Measurements from ENCODE around the gene FBXO8. TPM values are rescaled to one million over a fixed set of nuclear protein-coding genes. Genes with fewer than 3 reads are reported as not detected.
A peak's percentile ranks its signal among the peaks of the same experiment; 100 is the strongest.

The FBXO8 gene, protein sequence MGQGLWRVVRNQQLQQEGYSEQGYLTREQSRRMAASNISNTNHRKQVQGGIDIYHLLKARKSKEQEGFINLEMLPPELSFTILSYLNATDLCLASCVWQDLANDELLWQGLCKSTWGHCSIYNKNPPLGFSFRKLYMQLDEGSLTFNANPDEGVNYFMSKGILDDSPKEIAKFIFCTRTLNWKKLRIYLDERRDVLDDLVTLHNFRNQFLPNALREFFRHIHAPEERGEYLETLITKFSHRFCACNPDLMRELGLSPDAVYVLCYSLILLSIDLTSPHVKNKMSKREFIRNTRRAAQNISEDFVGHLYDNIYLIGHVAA
- total RNA-seq, result 10 to 100 TPM in 3 of 4 donors, 1 to 10 TPM in 1; 9.7 to 17.9 (median 15.8) TPM

GRCh38 chr4:174283507-174284471 lies at the start of gene FBXO8, which contains the start of gene CEP44:
Gene FBXO8 (minus strand): TSS chr4:174283667. CDS start chr4:174263092, 20,575 bp downstream.
Gene CEP44 (plus strand): TSS chr4:174283911. CDS start chr4:174299122, 15,211 bp downstream.
- no peaks in the 10 kb centered on the region for H3K9me3 ChIP-seq
- peak within 1 kb of the TSS; percentile 79 to 91 (median 84) for H3K4me3 ChIP-seq
- peak; percentile 34 to 60 for DNase-seq
- intact Hi-C loops (cut with DNase I; ENCODE audit: low total_unique reads) (loop anchor here (2.0 kb wide), 1 partner anchor 949 kb away; the partner anchor contains the start of gene HMGB2), in situ Hi-C loops (cut with MboI; ENCODE audit: low sequenced_read_pairs in 4 of 4) (loop anchor here in 2 of 4 donors (25.0 kb wide), 2 partner anchors 921 to 946 kb away; partner anchors contain the start of genes HMGB2 (in 1 of the 2) and SAP30 (in 1 of the 2))
- peak in 1 of 2 donors; percentile 38 for TF ChIP-seq POLR2A (IDR thresholded peaks at IDR 0.05)
- TF ChIP-seq, protein P1, sequence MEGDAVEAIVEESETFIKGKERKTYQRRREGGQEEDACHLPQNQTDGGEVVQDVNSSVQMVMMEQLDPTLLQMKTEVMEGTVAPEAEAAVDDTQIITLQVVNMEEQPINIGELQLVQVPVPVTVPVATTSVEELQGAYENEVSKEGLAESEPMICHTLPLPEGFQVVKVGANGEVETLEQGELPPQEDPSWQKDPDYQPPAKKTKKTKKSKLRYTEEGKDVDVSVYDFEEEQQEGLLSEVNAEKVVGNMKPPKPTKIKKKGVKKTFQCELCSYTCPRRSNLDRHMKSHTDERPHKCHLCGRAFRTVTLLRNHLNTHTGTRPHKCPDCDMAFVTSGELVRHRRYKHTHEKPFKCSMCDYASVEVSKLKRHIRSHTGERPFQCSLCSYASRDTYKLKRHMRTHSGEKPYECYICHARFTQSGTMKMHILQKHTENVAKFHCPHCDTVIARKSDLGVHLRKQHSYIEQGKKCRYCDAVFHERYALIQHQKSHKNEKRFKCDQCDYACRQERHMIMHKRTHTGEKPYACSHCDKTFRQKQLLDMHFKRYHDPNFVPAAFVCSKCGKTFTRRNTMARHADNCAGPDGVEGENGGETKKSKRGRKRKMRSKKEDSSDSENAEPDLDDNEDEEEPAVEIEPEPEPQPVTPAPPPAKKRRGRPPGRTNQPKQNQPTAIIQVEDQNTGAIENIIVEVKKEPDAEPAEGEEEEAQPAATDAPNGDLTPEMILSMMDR (IDR thresholded peaks at IDR 0.05 in 4 of 5, conservative IDR thresholded peaks at IDR 0.05 in 1 of 5), result no peak
- H3K27ac ChIP-seq, result peak within 1 kb of the TSS; percentile 96 to 99 (median 98)
- H3K27me3 ChIP-seq, result no peaks in the 10 kb centered on the region
- H3K4me1 ChIP-seq, result peaks cover 37 to 39% of the 10 kb centered on the region in 2 donors
- peak; percentile 80 to 87 for ATAC-seq
- H3K36me3 ChIP-seq, result no peaks in the 10 kb centered on the region

DNA sequence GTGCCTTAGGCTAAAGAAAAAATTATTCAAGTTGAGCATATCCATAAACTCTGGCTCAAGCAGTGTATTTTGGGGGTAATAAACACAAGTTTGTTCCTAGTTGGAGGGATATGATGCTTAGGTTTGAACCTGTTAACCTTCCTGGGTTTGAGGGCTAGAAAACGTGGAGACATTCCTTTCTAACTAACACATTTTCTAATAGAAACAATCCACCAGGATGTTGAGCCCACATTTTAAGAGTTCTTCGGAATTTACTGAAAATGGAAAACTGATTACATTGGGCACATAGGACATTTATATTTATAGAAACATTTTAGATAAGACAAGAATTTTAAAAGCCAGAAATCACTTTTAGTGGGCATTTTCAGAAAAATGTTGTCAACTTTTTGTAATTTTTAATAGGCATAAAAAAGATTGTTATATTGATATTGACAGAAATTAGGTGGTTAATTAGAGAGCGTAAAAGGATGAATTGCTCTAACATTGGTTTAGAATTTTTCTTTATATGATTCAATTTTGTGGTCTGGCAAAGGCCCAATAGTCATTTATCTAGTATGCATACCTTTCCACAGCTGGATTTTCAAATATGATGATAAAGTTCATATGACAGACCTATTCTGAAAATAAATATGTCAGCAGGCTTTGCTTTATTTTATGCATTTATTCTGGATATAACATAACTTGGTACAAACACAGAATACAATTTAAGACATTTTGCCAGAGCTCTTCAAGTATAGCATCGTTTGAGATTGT lies 49.5 kb upstream of the FBXO8 start:
- no peak for TF ChIP-seq POLR2A (IDR thresholded peaks at IDR 0.05)
- TF ChIP-seq, protein P1 (IDR thresholded peaks at IDR 0.05 in 4 of 5, conservative IDR thresholded peaks at IDR 0.05 in 1 of 5), result no peak
- H3K27me3 ChIP-seq, result no peaks in the 10 kb centered on the region
- no peak for ATAC-seq
- DNase-seq, result no peak
- H3K36me3 ChIP-seq, result peaks cover 0 to 8% of the 10 kb centered on the region in 2 donors
- no peaks in the 10 kb centered on the region for H3K4me1 ChIP-seq
- intact Hi-C loops (cut with DNase I; ENCODE audit: low total_unique reads), result no loop called here
- H3K9me3 ChIP-seq, result no peaks in the 10 kb centered on the region
- H3K27ac ChIP-seq, result no peak overlapping the region
- in situ Hi-C loops (cut with MboI; ENCODE audit: low sequenced_read_pairs in 4 of 4), result no loop called here
- no peak overlapping the region for H3K4me3 ChIP-seq

- in situ Hi-C loops (cut with MboI; ENCODE audit: low sequenced_read_pairs in 4 of 4), result no loop called here
These were observed 41.3 kb upstream of the FBXO8 start for GRCh38 chr4:174324725-174325124.

More at GRCh38 chr4:174324725-174325124, 41.3 kb upstream of the FBXO8 start:
- no peak for TF ChIP-seq POLR2A (IDR thresholded peaks at IDR 0.05)
- TF ChIP-seq, protein P1 (IDR thresholded peaks at IDR 0.05 in 4 of 5, conservative IDR thresholded peaks at IDR 0.05 in 1 of 5), result no peak
- Histone ChIP-seq H3K9me3 (no peaks in the 10 kb centered on the region), H3K4me3 (no peak overlapping the region), H3K36me3 (peaks cover 0 to 3% of the 10 kb centered on the region in 2 donors), H3K27ac (no peak overlapping the region), H3K27me3 (no peaks in the 10 kb centered on the region), H3K4me1 (no peaks in the 10 kb centered on the region)
- intact Hi-C loops (cut with DNase I; ENCODE audit: low total_unique reads), result no loop called here
- no peak for ATAC-seq
- DNase-seq, result no peak

Measured in gastrocnemius medialis (tissue), 4 donors.